Mesenchymal stem cell (in vitro differentiated cells and primary cell): ENCODE results near the gene SUMO4.

Source experiments
- DNase-seq: peaks from one replicate; pipeline ENCODE4 v3.0.0-alpha.2; 2013
- H2AFZ ChIP-seq: one replicate; pipeline ENCODE4 v1.6.1; 2013; ENCODE audit warnings: low read depth, mild to moderate bottlenecking, control low read depth, inconsistent platforms, low read length, moderate library complexity
- H2AK5ac ChIP-seq: 2 replicates; pipeline ENCODE4 v1.6.1; 2013; ENCODE audit warnings: low read length, moderate library complexity, mild to moderate bottlenecking, inconsistent platforms; ENCODE audit not compliant: severe bottlenecking
- H2BK120ac ChIP-seq: one replicate; pipeline ENCODE4 v1.6.1; 2013; ENCODE audit warnings: low read depth, mild to moderate bottlenecking, inconsistent platforms, low read length, moderate library complexity
- H2BK12ac ChIP-seq, 2 experiments: one replicate each; pipeline ENCODE4 v1.6.1; 2013; ENCODE audit warnings: inconsistent platforms in 2 of 2, low read length in 2 of 2, mild to moderate bottlenecking in 2 of 2, moderate library complexity in 2 of 2, control low read depth in 1 of 2
- H2BK15ac ChIP-seq: one replicate; pipeline ENCODE4 v1.6.1; 2013; ENCODE audit warnings: mild to moderate bottlenecking, low read depth, inconsistent platforms; ENCODE audit not compliant: poor library complexity, severe bottlenecking
- H2BK5ac ChIP-seq: 2 replicates; pipeline ENCODE4 v1.6.1; 2013; ENCODE audit warnings: low read depth, mild to moderate bottlenecking, low read length, control low read depth, inconsistent platforms; ENCODE audit not compliant: poor library complexity, severe bottlenecking
- H3K14ac ChIP-seq, 2 experiments: one replicate each; pipeline ENCODE4 v1.6.1; 2013; ENCODE audit warnings: inconsistent platforms in 2 of 2, low read length in 2 of 2, control low read depth in 1 of 2, mild to moderate bottlenecking in 1 of 2, moderate library complexity in 1 of 2
- H3K18ac ChIP-seq, 2 experiments: one replicate each; pipeline ENCODE4 v1.6.1; 2013; ENCODE audit warnings: inconsistent platforms in 2 of 2, low read length in 2 of 2, control low read depth in 1 of 2, low read depth in 1 of 2, mild to moderate bottlenecking in 1 of 2
- H3K23ac ChIP-seq, 2 experiments: one replicate each; pipeline ENCODE4 v1.6.1; 2013; ENCODE audit warnings: inconsistent platforms in 2 of 2, low read length in 2 of 2, mild to moderate bottlenecking in 2 of 2, moderate library complexity in 2 of 2, control low read depth in 1 of 2
- H3K27ac ChIP-seq: 2 replicates; pipeline ENCODE4 v1.5.1; 2013; ENCODE audit warnings: mild to moderate bottlenecking, moderate library complexity, low read length, control low read depth, inconsistent platforms; ENCODE audit not compliant: poor library complexity, severe bottlenecking
- H3K27me3 ChIP-seq, 2 experiments: 2 replicates each; pipeline versions ENCODE4 v1.6.1 to v1.7.0; 2013; ENCODE audit warnings: low read length in 2 of 2, mild to moderate bottlenecking in 2 of 2, moderate library complexity in 2 of 2, control low read depth in 1 of 2, inconsistent platforms in 1 of 2; ENCODE audit not compliant: control insufficient read depth in 1 of 2, insufficient read depth in 1 of 2
- H3K36me3 ChIP-seq, 2 experiments: 2 replicates each; pipeline versions ENCODE4 v1.6.1 to v1.7.0; 2013; ENCODE audit warnings: low read length in 2 of 2, control low read depth in 1 of 2, inconsistent platforms in 1 of 2, low read depth in 1 of 2, mild to moderate bottlenecking in 1 of 2; ENCODE audit not compliant: insufficient read depth in 2 of 2, control insufficient read depth in 1 of 2
- H3K4ac ChIP-seq, 2 experiments: one replicate each; pipeline ENCODE4 v1.6.1; 2013; ENCODE audit warnings: inconsistent platforms in 2 of 2, low read length in 2 of 2, mild to moderate bottlenecking in 2 of 2, moderate library complexity in 2 of 2, control low read depth in 1 of 2, low read depth in 1 of 2
- H3K4me1 ChIP-seq: 2 replicates; pipeline ENCODE4 v1.6.1; 2013; ENCODE audit warnings: low read depth, low read length, control low read depth; ENCODE audit not compliant: control insufficient read depth, insufficient read depth
- H3K4me2 ChIP-seq: 2 replicates; pipeline ENCODE4 v1.6.1; 2013; ENCODE audit warnings: low read length, mild to moderate bottlenecking, inconsistent platforms; ENCODE audit not compliant: poor library complexity, severe bottlenecking
- H3K4me3 ChIP-seq, 2 experiments: 2 replicates each; pipeline versions ENCODE4 v1.5.1 to v1.7.0; 2013; ENCODE audit warnings: low read length in 2 of 2, mild to moderate bottlenecking in 2 of 2, control low read depth in 1 of 2, low read depth in 1 of 2; ENCODE audit not compliant: insufficient read depth in 1 of 2
- H3K79me1 ChIP-seq: replicated peaks from 2 replicates; pipeline ENCODE4 v1.6.1; 2013; ENCODE audit warnings: mild to moderate bottlenecking, control low read depth, low read length, inconsistent platforms; ENCODE audit not compliant: poor library complexity, severe bottlenecking
- H3K9ac ChIP-seq: 2 replicates; pipeline ENCODE4 v1.7.0; 2013; ENCODE audit warnings: mild to moderate bottlenecking, low read length, moderate library complexity
- H3K9me3 ChIP-seq: 2 replicates; pipeline ENCODE4 v1.7.0; 2013; ENCODE audit warnings: mild to moderate bottlenecking, low read length; ENCODE audit not compliant: control insufficient read depth
- H4K8ac ChIP-seq: one replicate; pipeline ENCODE4 v1.6.1; 2013; ENCODE audit warnings: inconsistent platforms, mild to moderate bottlenecking, low read length, moderate library complexity
- H4K91ac ChIP-seq: one replicate; pipeline ENCODE4 v1.6.1; 2013; ENCODE audit warnings: mild to moderate bottlenecking, low read length, inconsistent platforms
- WGBS: methylation state at CpG from one replicate; pipeline ENCODE4 v1.1.7; 2013; ENCODE audit warnings: mixed read lengths; 5-methylcytosine and 5-hydroxymethylcytosine counted together

The SUMO4 gene

GRCh38 chr6:149414821-149415220 is 14.8 kb downstream of the SUMO4 start:
- Histone ChIP-seq H2BK5ac (no peak overlapping the region), H3K4ac (no peak overlapping the region), H2BK12ac (no peak overlapping the region), H3K18ac (no peak overlapping the region), H3K9me3 (no peaks in the 10 kb centered on the region), H3K4me2 (no peak overlapping the region), H2BK120ac (no peak overlapping the region), H4K91ac (no peak overlapping the region), H4K8ac (no peak overlapping the region), H2BK15ac (no peak overlapping the region), H3K23ac (no peak overlapping the region), H3K27me3 (no peaks in the 10 kb centered on the region), H2AK5ac (no peak overlapping the region), H3K9ac (no peak overlapping the region), H3K27ac (no peak overlapping the region), H2AFZ (no peak overlapping the region), H3K4me1 (no peaks in the 10 kb centered on the region), H3K14ac (no peak overlapping the region), H3K79me1 (peaks cover 1% of the 10 kb centered on the region), H3K4me3 (no peak overlapping the region), H3K36me3 (peaks cover 0 to 35% of the 10 kb centered on the region in 2 experiments)
- DNase-seq, result no peak
- 100% methylated on average over 2 of the region's 4 CpGs for WGBS

GRCh38 chr6:149419696-149420404 is 19.8 kb downstream of the SUMO4 start:
- no peak for DNase-seq

GRCh38 chr6:149421132-149421531 is 21.1 kb downstream of the SUMO4 start:
- H3K27ac ChIP-seq, result no peak overlapping the region
- no peak overlapping the region for H4K8ac ChIP-seq
- no peak overlapping the region for H2BK120ac ChIP-seq
- H2AK5ac ChIP-seq, result no peak overlapping the region
- H2BK12ac ChIP-seq, result no peak overlapping the region
- no peak overlapping the region for H3K4me2 ChIP-seq
- no peak for DNase-seq
- H4K91ac ChIP-seq, result no peak overlapping the region
- H2BK5ac ChIP-seq, result no peak overlapping the region
- H3K14ac ChIP-seq, result no peak overlapping the region
- H3K36me3 ChIP-seq, result no peaks in the 10 kb centered on the region
- no peak overlapping the region for H3K18ac ChIP-seq
- no peak overlapping the region for H3K4me3 ChIP-seq
- 89% methylated on average over 5 of the region's 5 CpGs for WGBS
- no peak overlapping the region for H3K9ac ChIP-seq
- H2AFZ ChIP-seq, result no peak overlapping the region
- no peak overlapping the region for H2BK15ac ChIP-seq
- H3K9me3 ChIP-seq, result no peaks in the 10 kb centered on the region
- H3K4ac ChIP-seq, result no peak overlapping the region
- no peaks in the 10 kb centered on the region for H3K79me1 ChIP-seq
- peaks cover 7% of the 10 kb centered on the region for H3K4me1 ChIP-seq
- no peaks in the 10 kb centered on the region for H3K27me3 ChIP-seq
- no peak overlapping the region for H3K23ac ChIP-seq

More at GRCh38 chr6:149419696-149420404, 19.8 kb downstream of the SUMO4 start:
- H2BK5ac ChIP-seq, result no peak overlapping the region
- no peak overlapping the region for H2BK120ac ChIP-seq
- no peak overlapping the region for H3K9ac ChIP-seq
- H3K9me3 ChIP-seq, result no peaks in the 10 kb centered on the region
- H3K14ac ChIP-seq, result no peak overlapping the region
- 93% methylated on average over 12 of the region's 13 CpGs for WGBS
- H2BK15ac ChIP-seq, result no peak overlapping the region
- no peak overlapping the region for H3K4me2 ChIP-seq
- peaks cover 5% of the 10 kb centered on the region for H3K4me1 ChIP-seq
- no peak overlapping the region for H4K8ac ChIP-seq
- H2AK5ac ChIP-seq, result no peak overlapping the region
- H4K91ac ChIP-seq, result no peak overlapping the region
- H3K4ac ChIP-seq, result no peak overlapping the region
- peaks cover 0 to 1% of the 10 kb centered on the region in 2 experiments for H3K36me3 ChIP-seq
- no peak overlapping the region for H2AFZ ChIP-seq
- H3K23ac ChIP-seq, result no peak overlapping the region
- no peak overlapping the region for H3K4me3 ChIP-seq
- no peak overlapping the region for H3K27ac ChIP-seq
- H3K79me1 ChIP-seq, result no peaks in the 10 kb centered on the region
- H2BK12ac ChIP-seq, result no peak overlapping the region
- no peak overlapping the region for H3K18ac ChIP-seq
- H3K27me3 ChIP-seq, result no peaks in the 10 kb centered on the region

GRCh38 chr6:149422581-149422980 is 22.5 kb downstream of the SUMO4 start:
- Histone ChIP-seq H3K79me1 (no peaks in the 10 kb centered on the region), H3K9ac (no peak overlapping the region), H3K9me3 (no peaks in the 10 kb centered on the region), H3K4me2 (no peak overlapping the region), H3K4ac (no peak overlapping the region), H4K91ac (no peak overlapping the region), H4K8ac (no peak overlapping the region), H3K36me3 (no peaks in the 10 kb centered on the region), H2BK5ac (no peak overlapping the region), H3K4me3 (no peak overlapping the region), H3K27ac (no peak overlapping the region), H2AFZ (no peak overlapping the region), H2BK15ac (no peak overlapping the region), H3K14ac (no peak overlapping the region), H2BK12ac (no peak overlapping the region), H3K27me3 (no peaks in the 10 kb centered on the region), H2AK5ac (no peak overlapping the region), H3K23ac (no peak overlapping the region), H2BK120ac (no peak overlapping the region), H3K18ac (no peak overlapping the region), H3K4me1 (peaks cover 7% of the 10 kb centered on the region)
- no peak for DNase-seq
- 98% methylated on average over 4 of the region's 4 CpGs for WGBS
